Heart right ventricle (tissue), 16 donors: ENCODE data around the gene F12. TPM values are rescaled to one million over a fixed set of nuclear protein-coding genes. Genes with fewer than 3 reads are reported as not detected.

ENCODE experiments used
- ATAC-seq, 8 donors: fragments of 200-7000 bp; cut with Tn5 transposase; one replicate each; pipeline ENCODE4 v1.9.1; 2020; ENCODE audit warnings: mild to moderate bottlenecking in 8 of 8, moderate library complexity in 8 of 8, moderate number of reproducible peaks in 1 of 8
- DNase-seq, 2 donors: peaks; one replicate each; pipeline ENCODE4 v3.0.0-alpha.2; 2020
- H3K27ac ChIP-seq, 10 donors: fragments of 200-600 bp; sonication (generic) in 2 of 10; one replicate each; pipeline versions ENCODE4 v1.5.0 to v1.8.0; 2020 to 2022; ENCODE audit warnings: mild to moderate bottlenecking in 3 of 10
- H3K27me3 ChIP-seq, 7 donors: fragments of 200-600 bp; one replicate each; pipeline ENCODE4 v1.8.0; 2021 to 2022; ENCODE audit warnings: mild to moderate bottlenecking in 2 of 7
- H3K36me3 ChIP-seq, 9 donors: fragments of 200-600 bp; sonication (generic) in 1 of 9; one replicate each; pipeline versions ENCODE4 v1.5.0 to v1.8.0; 2020 to 2022; ENCODE audit warnings: mild to moderate bottlenecking in 2 of 9
- H3K4me1 ChIP-seq, 9 donors: fragments of 200-600 bp; sonication (generic) in 1 of 9; one replicate each; pipeline versions ENCODE4 v1.5.0 to v1.8.0; 2020 to 2022; ENCODE audit warnings: mild to moderate bottlenecking in 4 of 9
- H3K4me3 ChIP-seq, 10 donors: fragments of 200-600 bp; sonication (generic) in 2 of 10; one replicate each; pipeline versions ENCODE4 v1.5.0 to v1.8.0; 2020 to 2022; ENCODE audit warnings: mild to moderate bottlenecking in 7 of 10, moderate library complexity in 2 of 10
- H3K9me3 ChIP-seq, 11 donors: fragments of 200-600 bp in 10 of 11; sonication (generic) in 2 of 11; one replicate each; pipeline versions ENCODE4 v1.5.0 to v1.8.0; 2013 to 2022; ENCODE audit warnings: mild to moderate bottlenecking in 2 of 11, control low read depth in 1 of 11, moderate library complexity in 1 of 11
- CTCF ChIP-seq, 9 donors: fragments of 200-600 bp; sonication (generic) in 2 of 9; IDR thresholded peaks; one replicate each; pipeline versions ENCODE4 v1.5.0 to v1.8.0; 2021 to 2022; ENCODE audit warnings: antibody characterized with exemption in 9 of 9, mild to moderate bottlenecking in 5 of 9, moderate library complexity in 1 of 9
- WGBS, 2 donors: extraction: QIAGEN DNeasy Blood & Tissue Kit; methylation state at CpG; one replicate each; pipeline ENCODE4 v1.1.7; 2013; ENCODE audit warnings: inconsistent platforms in 1 of 2; 5-methylcytosine and 5-hydroxymethylcytosine counted together
- intact Hi-C, 10 donors: fragments of 100-400 bp; cut with DNase I; formaldehyde crosslinking; loops; one replicate each; pipeline versions ENCODE4 v1.11.1 to v1.14.2; 2022
- polyA plus RNA-seq, 2 donors: library from polyadenylated mRNA; stranded (reverse); fragments of 200-250 nt; gene quantifications; one replicate each; pipeline ENCODE4 v1.2.3, GENCODE V29; 2013
- total RNA-seq, 10 donors: library from RNA; stranded (reverse); fragmentation: NEBNext Ultra II Directional in 3 of 10; extraction: Animal tissue kit (Norgen Biotek cat#: 25700) in 3 of 10; gene quantifications; one replicate each; pipeline versions ENCODE4 v1.2.1 to v1.2.4, GENCODE V29; 2021 to 2023
- donor health status: Arrhythmogenic right ventricular cardiomyopathy.
- donor health status: ischemic (EF 13 %, LVEDD 7.1; RV severe dilation, severe dysfunction).
- donor health status: healthy with polysubstance abuse.
- donor health status: DM: no; HTN: yes; CAD: no.
- donor health status: DM: no; HTN: no; CAD: no.
- donor health status: ischemic (EF 25% LVEDD 6.9; RV normal size, moderate dysfunction).
- donor health status: ischemic (EF 25% LVEDD 5.7; RV mildly dilated, moderate dysfunction).
- donor health status: healthy.
- donor health status: DM: yes; HTN: yes; CAD: no.
- donor health status: Ischemic cardiomyopathy.
- donor health status: ischemic (EF 35%, LVEDD 5.7; RV mildly dilated, moderate dysfunction).
- donor health status: nonischemic (EF 11% LVEDD 7.7; RV severe dilation, severe dysfunction).
- donor health status: DM: yes; HTN: yes; CAD: no.
- donor health status: PGD.
- donor health status: ischemic (EF 29% LVEDD 5.4; RV normal size, mild dysfunction).
- donor health status: nonischemic (EF 23%, LVEDD 6.1; RV moderate dilation, normal function).

Gene F12
- total and polyA plus RNA-seq, 12 donors = 0.25 to 0.37 (median 0.28) TPM; not detected in 9

GRCh38 chr5:177427211-177427822 is 18.0 kb upstream of the F12 start:
- DNase-seq (no peak), ATAC-seq (no peak)
- Histone ChIP-seq H3K4me1 (peaks cover 16 to 65% (median 40%) of the 10 kb centered on the region in 9 donors), H3K9me3 (no peaks in the 10 kb centered on the region), H3K27ac (peak overlapping the region in 9 of 10 donors; percentile 83 to 96 (median 89)), H3K36me3 (peaks cover 0 to 27% (median 3%) of the 10 kb centered on the region in 9 donors), H3K4me3 (peak overlapping the region; percentile 75 to 99 (median 92)), H3K27me3 (no peaks in the 10 kb centered on the region)
- no peak for TF ChIP-seq CTCF (IDR thresholded peaks at IDR 0.05)
- 15% methylated on average over 11 of the region's 11 CpGs for WGBS, 2 donors
- intact Hi-C loops = loop anchor here in 1 of 10 donors (2.0 kb wide), 1 partner anchor 69 kb away; the partner anchor contains the start of gene PDLIM7

GRCh38 chr5:177426566-177427210 is 17.3 kb upstream of the F12 start, which contains the start of gene GRK6:
TSS of gene GRK6 (plus strand) at chr5:177426676. CDS start at chr5:177426846, 170 bp downstream.
- DNase-seq (peak; percentile 51 to 56), ATAC-seq (no peak)
- intact Hi-C loops = loop anchor here in 1 of 10 donors (2.0 kb wide), 1 partner anchor 70 kb away; the partner anchor contains the start of gene PDLIM7
- peaks cover 0 to 21% (median 0%) of the 10 kb centered on the region in 9 donors for H3K36me3 ChIP-seq
- WGBS, 2 donors = 0 to 1% methylated on average over 75 to 82 of the region's 82 CpGs
- H3K27me3 ChIP-seq = no peaks in the 10 kb centered on the region
- TF ChIP-seq CTCF (IDR thresholded peaks at IDR 0.05) = no peak
- H3K27ac ChIP-seq = peak within 1 kb of the TSS; percentile 85 to 96 (median 94)
- H3K4me3 ChIP-seq = peak within 1 kb of the TSS; percentile 75 to 99 (median 92)
- peaks cover 16 to 59% (median 34%) of the 10 kb centered on the region in 9 donors for H3K4me1 ChIP-seq
- H3K9me3 ChIP-seq = no peaks in the 10 kb centered on the region

GRCh38 chr5:177425801-177426565 is 16.6 kb upstream of the F12 start:
- intact Hi-C loops = loop anchor here in 2 of 10 donors (2.0 kb wide), 2 partner anchors 29 to 71 kb away; partner anchors contain the start of gene PDLIM7 (in 1 of the 2)
- 0% methylated on average over 51 to 52 of the region's 52 CpGs for WGBS, 2 donors
- no peak for TF ChIP-seq CTCF (IDR thresholded peaks at IDR 0.05)

More at GRCh38 chr5:177425801-177426565, 16.6 kb upstream of the F12 start:
- no peaks in the 10 kb centered on the region for H3K27me3 ChIP-seq
- peaks cover 16 to 52% (median 27%) of the 10 kb centered on the region in 9 donors for H3K4me1 ChIP-seq
- DNase-seq (peak; percentile 98 to 100), ATAC-seq (peak; percentile 96 to 98 (median 97))
- H3K27ac ChIP-seq = peak overlapping the region; percentile 85 to 96 (median 92)
- H3K36me3 ChIP-seq = peaks cover 0 to 14% (median 0%) of the 10 kb centered on the region in 9 donors
- no peaks in the 10 kb centered on the region for H3K9me3 ChIP-seq
- H3K4me3 ChIP-seq = peak overlapping the region; percentile 16 to 94 (median 58)
